Stimulated activated CD8-positive, alpha-beta memory T cell treated with anti-CD3 and anti-CD28 coated beads, Interleukin-12 subunit alpha, Interleukin-12 subunit beta, amount 100 ng/mL, for 4 hours (primary cell): ENCODE data around the gene PSMF1.

Experiments used
- DNase-seq: peaks from one replicate; pipeline ENCODE4 v3.0.0-alpha.2; 2020; ENCODE audit warnings: low read depth

The PSMF1 gene

GRCh38 chr20:1190847-1191246 is 72.4 kb downstream of the PSMF1 start:
- no peak for DNase-seq

DNA sequence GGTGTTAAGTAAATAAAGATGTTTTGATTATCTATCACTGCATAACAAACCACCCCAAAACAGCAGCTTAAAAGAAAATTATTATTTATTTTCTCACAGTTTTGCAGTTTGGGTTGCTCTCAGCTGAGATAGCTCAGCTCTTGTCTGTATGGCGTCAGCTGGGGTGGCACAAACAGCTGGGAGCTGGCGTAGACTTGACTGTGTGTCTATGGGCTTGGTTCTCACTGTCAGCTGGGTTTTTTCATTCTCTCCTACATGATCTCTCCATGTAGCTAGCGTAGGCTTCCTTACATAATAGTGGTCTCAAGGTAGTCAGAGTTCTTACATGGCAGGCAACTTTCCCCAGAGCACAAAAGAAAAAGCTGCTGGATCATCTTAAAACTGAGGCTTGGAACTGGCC is 72.9 kb downstream of the PSMF1 start:
- DNase-seq, result no peak

- DNase-seq, result no peak
Measured at GRCh38 chr20:1195226-1195625, 76.8 kb downstream of the PSMF1 start.

- DNase-seq, result no peak
Measured at GRCh38 chr20:1196634-1197033, 78.2 kb downstream of the PSMF1 start.

DNA sequence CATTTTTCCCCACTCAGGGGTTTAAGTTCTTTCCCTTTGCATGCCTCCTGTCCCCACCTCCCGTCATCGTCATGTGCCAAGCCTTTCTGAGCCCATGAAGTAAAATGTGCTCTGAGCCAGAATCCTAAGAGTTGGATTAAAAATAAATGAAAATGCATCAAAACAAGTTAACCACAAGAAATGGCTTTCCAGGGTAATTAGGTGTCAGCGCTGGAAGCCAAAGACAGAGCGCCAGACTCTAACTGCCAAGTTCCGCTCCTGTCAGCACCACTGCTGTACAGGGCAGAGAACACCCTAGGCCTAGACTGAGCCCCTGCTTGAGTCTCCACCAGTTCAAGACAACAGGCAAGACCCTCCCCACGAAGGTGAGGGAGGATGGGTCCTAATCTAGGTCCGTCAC is 79.4 kb downstream of the PSMF1 start:
- DNase-seq, result no peak

DNA sequence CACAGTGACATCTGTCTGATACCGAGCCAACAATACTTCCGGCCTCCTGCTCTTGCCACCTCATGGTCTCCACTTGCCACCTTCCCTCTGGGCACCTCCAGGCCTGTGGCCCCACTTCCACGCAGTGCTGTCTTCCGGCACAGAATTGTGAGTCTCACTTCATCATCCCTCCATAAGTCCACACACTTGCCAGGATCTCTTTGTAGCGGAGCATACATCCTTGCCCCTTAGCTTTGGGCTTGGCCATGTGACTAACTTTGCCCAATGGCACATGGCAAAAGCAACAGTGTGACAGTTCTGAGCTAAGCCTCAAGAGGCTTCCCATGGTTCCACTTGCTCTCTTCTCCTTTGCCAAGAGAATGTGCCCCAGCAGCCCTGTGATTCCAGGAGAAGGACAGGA is 80.3 kb downstream of the PSMF1 start:
- DNase-seq, result no peak

DNA sequence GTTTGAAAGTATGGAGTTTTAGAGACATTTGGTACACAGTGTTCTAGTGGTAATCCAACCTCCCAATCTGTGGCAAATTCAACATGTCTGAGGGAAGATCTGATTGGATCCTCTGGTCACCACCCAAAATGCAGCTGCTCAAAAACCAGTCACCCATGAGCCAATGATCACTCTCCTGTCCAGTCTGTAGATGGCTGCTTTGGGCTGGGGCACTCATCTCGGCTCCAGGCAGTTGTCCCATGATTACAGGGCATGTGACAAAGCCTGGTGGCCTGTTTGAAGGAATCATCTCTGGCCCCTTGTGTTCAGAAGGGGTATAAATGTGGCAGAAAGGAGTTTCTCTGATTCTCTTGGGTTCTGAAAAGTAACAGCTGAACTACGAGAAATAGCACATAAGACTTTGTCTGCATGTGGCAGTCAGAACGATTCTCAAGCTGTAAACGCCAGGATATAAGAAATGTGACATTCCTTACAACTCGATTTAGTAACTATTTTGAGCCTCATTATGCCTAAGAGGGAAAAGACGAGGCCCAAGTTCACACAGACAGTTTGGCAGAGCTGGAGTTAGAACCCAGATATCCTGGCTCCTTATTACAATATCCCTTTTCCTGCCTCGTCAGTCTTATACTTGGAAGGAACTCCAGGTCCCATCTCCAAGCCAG is 80.9 kb downstream of the PSMF1 start:
- DNase-seq, result no peak

GRCh38 chr20:1199964-1200363 is 81.6 kb downstream of the PSMF1 start:
- no peak for DNase-seq

GRCh38 chr20:1202762-1203504 is 84.5 kb downstream of the PSMF1 start, which contains the start of gene C20orf202:
TSS of gene C20orf202 (plus strand) at chr20:1203454. CDS start at chr20:1203586, 132 bp downstream.
- DNase-seq, result no peak

GRCh38 chr20:1203630-1204029 is 85.2 kb downstream of the PSMF1 start:
- DNase-seq, result no peak

DNA sequence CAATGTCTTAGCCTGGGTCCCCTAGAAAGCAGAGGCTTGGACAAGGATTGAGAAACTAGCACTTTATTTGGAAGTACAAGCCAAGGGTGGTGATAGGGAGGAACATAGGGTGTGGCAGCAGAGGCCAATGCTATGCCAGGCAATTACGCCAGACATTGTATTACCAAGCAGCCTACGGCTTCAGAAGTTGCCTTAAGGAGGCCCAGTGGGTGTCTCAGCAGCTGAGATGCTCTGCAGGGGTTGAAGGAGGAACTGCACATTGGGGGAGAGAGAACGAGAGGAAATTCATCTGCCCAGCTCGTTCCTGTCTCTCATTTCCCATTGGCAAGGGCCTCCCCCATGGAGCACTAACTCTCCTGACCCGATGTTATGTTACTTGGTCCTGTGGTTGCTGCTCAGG is 85.7 kb downstream of the PSMF1 start:
- DNase-seq, result no peak

GRCh38 chr20:1204576-1204975 is 86.2 kb downstream of the PSMF1 start:
- DNase-seq, result no peak

DNA sequence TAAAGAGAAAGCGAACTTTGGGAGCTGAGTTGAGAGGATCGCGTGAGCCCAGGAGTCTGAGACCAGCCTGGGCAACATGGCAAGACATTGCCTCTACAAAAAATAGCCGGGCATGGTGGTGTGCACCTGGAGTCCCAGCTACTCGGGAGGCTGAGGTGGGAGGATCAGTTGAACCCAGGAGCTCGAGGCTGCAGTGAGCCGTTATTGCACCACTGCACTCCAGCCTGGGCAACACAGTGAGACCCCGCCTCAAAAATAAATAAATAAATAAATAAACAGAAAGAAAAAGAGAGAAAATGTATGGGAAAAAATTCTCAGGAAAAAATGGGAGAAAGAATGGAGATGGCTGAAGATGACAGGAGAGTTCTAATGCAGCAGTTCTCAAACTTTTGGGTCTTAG is 87.4 kb downstream of the PSMF1 start:
- no peak for DNase-seq

DNA sequence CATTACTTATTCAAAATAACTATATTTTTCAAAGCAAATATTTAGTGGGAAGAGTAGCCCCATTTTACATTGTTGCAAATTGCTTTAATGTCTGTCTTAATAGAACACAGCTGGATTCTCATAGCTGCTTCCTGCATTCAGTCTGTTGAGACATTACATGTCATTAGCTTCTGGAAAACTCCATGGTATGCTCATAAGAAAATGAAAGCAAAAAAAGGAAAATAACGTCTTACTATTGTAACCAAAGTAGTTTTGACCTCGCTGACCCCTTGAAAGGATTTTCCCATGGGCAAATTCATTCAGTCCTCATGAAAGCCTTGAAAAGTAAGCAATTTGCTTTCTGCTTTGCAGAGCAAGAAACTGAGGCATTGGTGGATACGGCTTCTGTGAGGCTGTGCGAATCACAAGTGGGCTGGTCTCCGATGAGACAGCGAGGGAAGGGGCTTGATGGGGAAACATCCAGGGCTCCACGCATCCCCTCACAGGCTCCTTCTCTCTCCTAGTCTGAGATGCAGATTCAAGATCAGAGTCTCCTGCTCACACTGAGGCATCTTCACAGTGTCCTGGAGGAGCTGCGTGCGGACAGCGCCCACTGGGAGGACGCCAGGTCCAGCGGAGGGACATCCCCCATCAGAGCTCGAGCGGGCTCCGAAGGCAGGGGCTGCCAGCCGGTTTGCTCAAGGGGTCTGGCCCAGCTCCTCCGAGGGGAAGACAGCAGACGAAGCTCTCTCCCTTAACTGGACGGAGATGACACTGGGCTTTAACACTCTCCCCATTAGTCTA is 88.2 kb downstream of the PSMF1 start:
- no peak for DNase-seq

DNA sequence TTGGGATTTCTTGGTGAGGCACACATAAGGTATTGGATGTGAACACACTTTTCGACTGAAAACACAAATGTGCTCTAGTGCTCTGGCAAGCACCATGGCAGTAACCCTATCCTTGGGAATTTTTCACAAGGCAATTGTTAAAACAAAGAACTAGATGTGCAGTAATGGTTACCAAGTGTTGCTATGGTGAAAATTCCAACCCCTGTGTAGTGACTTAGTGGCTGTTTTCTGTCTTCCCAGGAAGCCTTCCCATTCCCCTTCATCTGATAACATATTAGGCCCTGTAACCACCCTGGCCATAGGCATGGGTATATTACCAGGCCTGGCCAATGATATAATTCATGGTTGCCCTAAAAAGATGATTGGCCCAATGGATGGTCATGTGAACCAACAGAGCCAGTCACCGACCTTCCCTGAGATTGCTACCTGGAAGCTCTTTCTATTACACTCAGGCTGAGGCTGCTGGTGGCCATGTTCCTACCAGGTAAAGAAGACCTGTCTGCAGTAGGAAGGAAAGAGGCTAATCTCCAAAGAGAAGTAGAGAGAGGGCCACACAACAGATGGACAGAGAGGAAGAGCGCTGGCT is 89.0 kb downstream of the PSMF1 start:
- no peak for DNase-seq

- no peak for DNase-seq
Measured at GRCh38 chr20:1209447-1210387, 91.3 kb downstream of the PSMF1 start.

DNA sequence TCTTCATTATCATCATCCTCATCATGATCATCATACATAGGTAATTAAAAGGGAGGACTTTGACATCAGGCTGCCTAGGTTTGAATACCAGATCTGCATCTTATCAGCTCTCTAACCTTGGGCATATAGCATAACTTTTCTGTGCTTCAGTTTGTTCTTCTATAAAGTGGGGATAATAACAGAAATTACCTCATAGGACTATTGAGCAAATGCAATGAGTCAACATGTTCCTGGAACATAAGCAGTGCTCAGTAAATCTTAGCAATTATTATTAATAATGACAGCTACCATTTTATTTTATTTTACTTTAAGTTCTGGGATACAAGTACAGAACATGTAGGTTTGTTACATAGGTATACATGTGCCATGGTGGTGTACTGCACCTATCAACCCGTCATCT is 92.1 kb downstream of the PSMF1 start:
- DNase-seq, result no peak

- no peak for DNase-seq
Measured at GRCh38 chr20:1212023-1212422, 93.6 kb downstream of the PSMF1 start.

DNA sequence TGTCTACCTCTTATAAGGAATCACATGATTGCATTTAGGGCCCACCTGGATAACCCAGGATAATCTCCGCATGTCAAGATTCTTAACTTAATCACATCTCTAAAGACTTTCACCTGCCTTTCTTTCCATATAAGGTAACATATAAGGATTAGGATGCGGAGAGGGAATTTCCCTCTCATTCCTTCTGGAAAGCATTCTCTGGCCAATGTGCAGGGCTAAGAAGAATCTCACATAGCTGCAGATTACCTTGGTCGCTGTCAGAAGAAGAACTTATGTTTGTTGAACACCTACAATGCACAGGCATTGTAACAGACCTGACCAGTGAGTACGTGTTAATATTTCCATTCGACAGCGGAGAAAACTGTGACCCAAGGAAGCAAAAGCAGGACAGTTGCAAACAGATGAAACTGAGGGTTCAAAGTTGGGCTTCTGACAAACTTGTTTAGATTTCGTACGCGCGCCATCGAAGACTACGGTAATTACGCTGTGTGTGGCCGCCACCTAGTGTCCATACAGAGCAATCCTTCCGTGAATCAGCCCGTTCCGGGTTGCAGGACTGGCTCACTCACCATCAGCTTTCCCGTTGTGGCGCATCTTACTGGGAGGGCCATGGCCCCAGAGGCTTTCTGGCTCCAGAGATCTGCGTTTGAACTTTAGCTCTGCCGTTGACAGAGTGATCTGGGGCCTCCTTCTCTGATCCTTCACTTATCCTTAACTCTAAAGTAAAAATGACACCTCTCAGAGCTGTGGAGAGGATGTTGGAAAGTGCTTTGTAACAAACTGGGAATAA is 94.4 kb downstream of the PSMF1 start:
- DNase-seq, result peak; percentile 24

DNA sequence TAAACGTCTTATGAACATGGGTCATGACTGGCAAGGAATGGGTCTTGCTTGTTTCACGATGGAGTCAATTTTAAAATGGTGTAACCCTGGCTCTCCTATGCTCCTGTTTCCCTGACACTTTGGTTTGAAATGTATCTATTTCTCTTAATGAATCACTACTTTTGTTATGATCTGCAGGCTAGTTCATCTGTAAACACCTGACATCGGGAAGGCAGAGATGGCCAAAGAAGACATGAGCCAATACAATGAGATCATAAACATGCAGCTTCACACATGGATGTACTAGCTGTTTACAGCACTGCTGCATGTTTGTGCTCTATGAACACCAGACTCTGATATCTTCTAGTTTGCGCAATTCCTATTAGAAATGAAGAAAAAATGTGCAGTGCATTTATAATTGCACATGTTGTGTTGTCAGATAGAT is 96.4 kb downstream of the PSMF1 start:
- DNase-seq, result no peak
